NCI-H1930 (cell line): Measurements from ENCODE around the gene CEP170B.
"Not testable (repeated sequence)": the region's sequence is repeated elsewhere in the genome, so short reads cannot be mapped to it uniquely, and the experiment has no call there.

Experiments
- DNase-seq, 2 experiments: peaks; one replicate each; lab custom pipeline; 2025; lab: John Stamatoyannopoulos, UW

CEP170B gene

GRCh38 chr14:104944436-104945205 lies 79.6 kb downstream of the CEP170B start:
- DNase-seq: not testable (repeated sequence)

- DNase-seq: not testable (repeated sequence)
These were observed 80.2 kb downstream of the CEP170B start for GRCh38 chr14:104945266-104945665.
